ENCODE results near the gene DYRK2.

The DYRK2 gene

GRCh38 chr12:67632005-67632404 is 16.5 kb upstream of the DYRK2 start:
- Mint-ChIP-seq H3K4me3 (no peak overlapping the region), H3K9me3 (peaks cover 14% of the 10 kb centered on the region), H3K4me1 (ENCODE audit: low read depth) (peaks cover 53% of the 10 kb centered on the region), H3K36me3 (ENCODE audit: low read depth) (peaks cover 22% of the 10 kb centered on the region), H3K27me3 (ENCODE audit: low read depth) (no peaks in the 10 kb centered on the region), H3K27ac (no peak overlapping the region)

GRCh38 chr12:67633024-67633610 is 15.4 kb upstream of the DYRK2 start:
- Mint-ChIP-seq H3K4me1 (ENCODE audit: low read depth) (peaks cover 50% of the 10 kb centered on the region), H3K9me3 (peaks cover 14% of the 10 kb centered on the region), H3K4me3 (no peak overlapping the region), H3K27me3 (ENCODE audit: low read depth) (no peaks in the 10 kb centered on the region), H3K27ac (no peak overlapping the region), H3K36me3 (ENCODE audit: low read depth) (peaks cover 22% of the 10 kb centered on the region)

- peaks cover 20% of the 10 kb centered on the region for H3K36me3 Mint-ChIP-seq (ENCODE audit: low read depth)
- no peak overlapping the region for H3K4me3 Mint-ChIP-seq
- H3K27ac Mint-ChIP-seq: no peak overlapping the region
- H3K9me3 Mint-ChIP-seq: peaks cover 11% of the 10 kb centered on the region
- peaks cover 47% of the 10 kb centered on the region for H3K4me1 Mint-ChIP-seq (ENCODE audit: low read depth)
- no peaks in the 10 kb centered on the region for H3K27me3 Mint-ChIP-seq (ENCODE audit: low read depth)
Measured at GRCh38 chr12:67633708-67634107, 14.8 kb upstream of the DYRK2 start.

GRCh38 chr12:67634303-67634761 is 14.2 kb upstream of the DYRK2 start:
- Mint-ChIP-seq H3K4me1 (ENCODE audit: low read depth) (peaks cover 43% of the 10 kb centered on the region), H3K4me3 (no peak overlapping the region), H3K9me3 (peaks cover 5% of the 10 kb centered on the region), H3K27ac (no peak overlapping the region), H3K36me3 (ENCODE audit: low read depth) (peaks cover 16% of the 10 kb centered on the region), H3K27me3 (ENCODE audit: low read depth) (no peaks in the 10 kb centered on the region)

- Mint-ChIP-seq H3K27me3 (ENCODE audit: low read depth) (peaks cover 13% of the 10 kb centered on the region), H3K36me3 (ENCODE audit: low read depth) (peaks cover 11% of the 10 kb centered on the region), H3K9me3 (no peaks in the 10 kb centered on the region), H3K27ac (no peak overlapping the region), H3K4me3 (no peak overlapping the region), H3K4me1 (ENCODE audit: low read depth) (peaks cover 17% of the 10 kb centered on the region)
Measured at GRCh38 chr12:67637718-67638117, 10.8 kb upstream of the DYRK2 start.

GRCh38 chr12:67638694-67639093 is 9.9 kb upstream of the DYRK2 start:
- no peaks in the 10 kb centered on the region for H3K9me3 Mint-ChIP-seq
- no peak overlapping the region for H3K4me3 Mint-ChIP-seq
- H3K27me3 Mint-ChIP-seq (ENCODE audit: low read depth): peaks cover 13% of the 10 kb centered on the region
- peaks cover 7% of the 10 kb centered on the region for H3K36me3 Mint-ChIP-seq (ENCODE audit: low read depth)
- no peak overlapping the region for H3K27ac Mint-ChIP-seq
- H3K4me1 Mint-ChIP-seq (ENCODE audit: low read depth): peaks cover 11% of the 10 kb centered on the region

- peaks cover 3% of the 10 kb centered on the region for H3K4me1 Mint-ChIP-seq (ENCODE audit: low read depth)
- no peak overlapping the region for H3K4me3 Mint-ChIP-seq
- peaks cover 4% of the 10 kb centered on the region for H3K9me3 Mint-ChIP-seq
- no peak overlapping the region for H3K27ac Mint-ChIP-seq
- peaks cover 3% of the 10 kb centered on the region for H3K36me3 Mint-ChIP-seq (ENCODE audit: low read depth)
- H3K27me3 Mint-ChIP-seq (ENCODE audit: low read depth): peaks cover 13% of the 10 kb centered on the region
Measured at GRCh38 chr12:67640863-67641262, 7.7 kb upstream of the DYRK2 start.

GRCh38 chr12:67645126-67645525 is 3.4 kb upstream of the DYRK2 start:
- Mint-ChIP-seq H3K27me3 (ENCODE audit: low read depth) (peaks cover 9% of the 10 kb centered on the region), H3K4me3 (no peak overlapping the region), H3K4me1 (ENCODE audit: low read depth) (peaks cover 15% of the 10 kb centered on the region), H3K9me3 (peaks cover 4% of the 10 kb centered on the region), H3K36me3 (ENCODE audit: low read depth) (peaks cover 3% of the 10 kb centered on the region), H3K27ac (no peak overlapping the region)

GRCh38 chr12:67645601-67646000 is 2.9 kb upstream of the DYRK2 start:
- peaks cover 4% of the 10 kb centered on the region for H3K27me3 Mint-ChIP-seq (ENCODE audit: low read depth)
- peaks cover 8% of the 10 kb centered on the region for H3K36me3 Mint-ChIP-seq (ENCODE audit: low read depth)
- no peak overlapping the region for H3K27ac Mint-ChIP-seq
- H3K4me3 Mint-ChIP-seq: no peak overlapping the region
- H3K4me1 Mint-ChIP-seq (ENCODE audit: low read depth): peaks cover 19% of the 10 kb centered on the region
- peaks cover 4% of the 10 kb centered on the region for H3K9me3 Mint-ChIP-seq

- H3K9me3 Mint-ChIP-seq: peaks cover 4% of the 10 kb centered on the region
- H3K36me3 Mint-ChIP-seq (ENCODE audit: low read depth): peaks cover 20% of the 10 kb centered on the region
- peak overlapping the region; percentile 94 for H3K4me3 Mint-ChIP-seq
- H3K27ac Mint-ChIP-seq: no peak overlapping the region
- peaks cover 28% of the 10 kb centered on the region for H3K4me1 Mint-ChIP-seq (ENCODE audit: low read depth)
- no peaks in the 10 kb centered on the region for H3K27me3 Mint-ChIP-seq (ENCODE audit: low read depth)
Measured at GRCh38 chr12:67646775-67647174, 1.8 kb upstream of the DYRK2 start.

GRCh38 chr12:67647181-67647798 is 1.3 kb upstream of the DYRK2 start:
- Mint-ChIP-seq H3K27me3 (ENCODE audit: low read depth) (no peaks in the 10 kb centered on the region), H3K4me1 (ENCODE audit: low read depth) (peaks cover 29% of the 10 kb centered on the region), H3K4me3 (peak overlapping the region; percentile 94), H3K36me3 (ENCODE audit: low read depth) (peaks cover 20% of the 10 kb centered on the region), H3K27ac (peak overlapping the region; percentile 58), H3K9me3 (peaks cover 4% of the 10 kb centered on the region)

- H3K4me3 Mint-ChIP-seq: peak overlapping the region; percentile 94
- peaks cover 4% of the 10 kb centered on the region for H3K9me3 Mint-ChIP-seq
- no peaks in the 10 kb centered on the region for H3K27me3 Mint-ChIP-seq (ENCODE audit: low read depth)
- H3K27ac Mint-ChIP-seq: peak overlapping the region; percentile 58
- peaks cover 29% of the 10 kb centered on the region for H3K4me1 Mint-ChIP-seq (ENCODE audit: low read depth)
- H3K36me3 Mint-ChIP-seq (ENCODE audit: low read depth): peaks cover 21% of the 10 kb centered on the region
Measured at GRCh38 chr12:67647799-67648520, 585 bp upstream of the DYRK2 start.

- H3K27ac Mint-ChIP-seq: no peak overlapping the region
- peak overlapping the region; percentile 100 for H3K4me3 Mint-ChIP-seq
- peaks cover 40% of the 10 kb centered on the region for H3K4me1 Mint-ChIP-seq (ENCODE audit: low read depth)
- no peaks in the 10 kb centered on the region for H3K27me3 Mint-ChIP-seq (ENCODE audit: low read depth)
- peaks cover 31% of the 10 kb centered on the region for H3K36me3 Mint-ChIP-seq (ENCODE audit: low read depth)
- H3K9me3 Mint-ChIP-seq: peaks cover 4% of the 10 kb centered on the region
Measured at GRCh38 chr12:67649261-67649569, 670 bp downstream of the DYRK2 start.

GRCh38 chr12:67649570-67650387 is 1.2 kb downstream of the DYRK2 start:
- H3K27me3 Mint-ChIP-seq (ENCODE audit: low read depth): no peaks in the 10 kb centered on the region
- peaks cover 45% of the 10 kb centered on the region for H3K4me1 Mint-ChIP-seq (ENCODE audit: low read depth)
- H3K27ac Mint-ChIP-seq: peak overlapping the region; percentile 96
- H3K4me3 Mint-ChIP-seq: peak overlapping the region; percentile 100
- peaks cover 2% of the 10 kb centered on the region for H3K9me3 Mint-ChIP-seq
- H3K36me3 Mint-ChIP-seq (ENCODE audit: low read depth): peaks cover 36% of the 10 kb centered on the region
